ENCODE results near the gene FCGBP.

GRCh38 chr19:39913682-39914333 is 20.6 kb downstream of the FCGBP start:
- TF ChIP-seq CTCF (optimal IDR thresholded peaks at IDR 0.05 in 1 of 3, IDR thresholded peaks at IDR 0.05 in 1 of 3, conservative IDR thresholded peaks at IDR 0.05 in 1 of 3; ENCODE audit: extremely low read depth in 1 of 3, insufficient read depth in 2 of 3, low read length in 3 of 3), result no peak
- no peak for TF ChIP-seq EZH2 (IDR thresholded peaks at IDR 0.05; ENCODE audit: low read length)

Measured in keratinocyte (primary cell).